GM13976 (cell line): ENCODE results near the gene KPRP.

Experiments used
- DNase-seq: peaks from one replicate; pipeline ENCODE4 v3.0.0; 2012; ENCODE audit warnings: low spot score
- CTCF ChIP-seq: IDR thresholded peaks from 2 replicates; pipeline ENCODE4 v1.5.1; 2012; ENCODE audit warnings: borderline replicate concordance, mild to moderate bottlenecking; ENCODE audit not compliant: insufficient read depth; ENCODE audit errors: extremely low read depth, missing control alignments, control extremely low read depth
- in situ Hi-C: fragments of 300-500 bp; cut with MboI; formaldehyde crosslinking; loops from one replicate; pipeline ENCODE4 v1.12.0; 2022; ENCODE audit warnings: low sequenced_read_pairs, mixed read lengths, inconsistent platforms; ENCODE audit not compliant: unreplicated experiment

Gene KPRP

GRCh38 chr1:152741656-152742055 is 16.2 kb upstream of the KPRP start:
- in situ Hi-C loops: no loop called here
- TF ChIP-seq CTCF: no peak
- no peak for DNase-seq

- no peak for DNase-seq
- in situ Hi-C loops: no loop called here
- TF ChIP-seq CTCF: no peak
Observed at GRCh38 chr1:152743371-152744145, 14.3 kb upstream of the KPRP start.

GRCh38 chr1:152745289-152745704 is 12.5 kb upstream of the KPRP start:
- DNase-seq: no peak
- in situ Hi-C loops: no loop called here
- no peak for TF ChIP-seq CTCF

- no peak for TF ChIP-seq CTCF
- in situ Hi-C loops: no loop called here
- DNase-seq: no peak
Observed at GRCh38 chr1:152745765-152746444, 11.9 kb upstream of the KPRP start.

- in situ Hi-C loops: no loop called here
- no peak for DNase-seq
- TF ChIP-seq CTCF: no peak
Observed at GRCh38 chr1:152747831-152748230, 10.0 kb upstream of the KPRP start.

- DNase-seq: no peak
- TF ChIP-seq CTCF: no peak
- in situ Hi-C loops: no loop called here
Observed at GRCh38 chr1:152752225-152752624, 5.6 kb upstream of the KPRP start.
